Muscle of leg (tissue), 11 donors: Measurements from ENCODE around the gene MAD1L1. TPM values are rescaled to one million over a fixed set of nuclear protein-coding genes. Genes with fewer than 3 reads are reported as not detected.

Experiments
- DNase-seq: peaks from one replicate; pipeline ENCODE4 v3.0.0; 2013
- H3K27ac ChIP-seq: one replicate; pipeline ENCODE4 v1.5.1; 2013; ENCODE audit warnings: mild to moderate bottlenecking, low read length, control low read depth
- H3K27me3 ChIP-seq: one replicate; pipeline ENCODE4 v1.6.1; 2013; ENCODE audit warnings: low read length; ENCODE audit not compliant: control insufficient read depth, insufficient read depth
- H3K36me3 ChIP-seq: one replicate; pipeline ENCODE4 v1.6.1; 2013; ENCODE audit warnings: low read length; ENCODE audit not compliant: control insufficient read depth, insufficient read depth
- H3K4me1 ChIP-seq: one replicate; pipeline ENCODE4 v1.6.1; 2013; ENCODE audit warnings: low read length; ENCODE audit not compliant: control insufficient read depth, insufficient read depth
- H3K4me3 ChIP-seq: one replicate; pipeline ENCODE4 v1.5.1; 2013; ENCODE audit warnings: low read length, control low read depth
- H3K9me3 ChIP-seq: replicated peaks from 2 replicates; pipeline ENCODE4 v1.6.1; 2013; ENCODE audit warnings: low read depth, low read length; ENCODE audit not compliant: control insufficient read depth
- WGBS: methylation state at CpG from one replicate; pipeline ENCODE4 v1.1.5; 2013; ENCODE audit warnings: missing lambda C conversion rate; ENCODE audit not compliant: insufficient coverage; 5-methylcytosine and 5-hydroxymethylcytosine counted together
- polyA plus RNA-seq, 8 donors: library from polyadenylated mRNA; unstranded; fragments of 120-200 nt; gene quantifications; one replicate each; pipeline versions ENCODE4 v1.2.1 to v1.2.3, GENCODE V29; 2013; ENCODE audit warnings: inconsistent platforms in 1 of 8, low replicate concordance in 1 of 8; ENCODE audit not compliant: insufficient read length in 8 of 8, insufficient read depth in 1 of 8
- total RNA-seq: library from RNA; stranded (reverse); fragments of 120-200 nt; gene quantifications from one replicate; pipeline ENCODE4 v1.2.4, GENCODE V29; 2013

Gene MAD1L1
- total and polyA plus RNA-seq, 9 donors: 19.1 to 38.7 (median 21.8) TPM

- H3K9me3 ChIP-seq: no peaks in the 10 kb centered on the region
- H3K36me3 ChIP-seq: no peaks in the 10 kb centered on the region
- H3K27ac ChIP-seq: no peak overlapping the region
- DNase-seq: no peak
- H3K27me3 ChIP-seq: no peaks in the 10 kb centered on the region
- no peak overlapping the region for H3K4me3 ChIP-seq
- WGBS: 93% methylated on average over 12 of the region's 15 CpGs
- H3K4me1 ChIP-seq: peaks cover 23% of the 10 kb centered on the region
Measured at GRCh38 chr7:1909476-1909875, 323.3 kb downstream of the MAD1L1 start.

- no peaks in the 10 kb centered on the region for H3K9me3 ChIP-seq
- H3K27me3 ChIP-seq: no peaks in the 10 kb centered on the region
- 74% methylated on average over 19 of the region's 24 CpGs for WGBS
- H3K4me1 ChIP-seq: peaks cover 17% of the 10 kb centered on the region
- H3K27ac ChIP-seq: no peak overlapping the region
- H3K36me3 ChIP-seq: no peaks in the 10 kb centered on the region
- H3K4me3 ChIP-seq: no peak overlapping the region
- DNase-seq: no peak
Measured at GRCh38 chr7:1908823-1909420, 323.8 kb downstream of the MAD1L1 start.

GRCh38 chr7:1907751-1908365 lies 324.9 kb downstream of the MAD1L1 start:
- H3K4me3 ChIP-seq: no peak overlapping the region
- DNase-seq: no peak
- WGBS: 86% methylated on average over 16 of the region's 22 CpGs

GRCh38 chr7:1906988-1907745 lies 325.6 kb downstream of the MAD1L1 start:
- WGBS: 79% methylated on average over 12 of the region's 25 CpGs

More at GRCh38 chr7:1907751-1908365, 324.9 kb downstream of the MAD1L1 start:
- H3K36me3 ChIP-seq: no peaks in the 10 kb centered on the region
- H3K9me3 ChIP-seq: no peaks in the 10 kb centered on the region
- H3K27me3 ChIP-seq: no peaks in the 10 kb centered on the region
- H3K27ac ChIP-seq: no peak overlapping the region
- peaks cover 7% of the 10 kb centered on the region for H3K4me1 ChIP-seq

GRCh38 chr7:1906087-1906830 lies 326.5 kb downstream of the MAD1L1 start:
- Histone ChIP-seq H3K27ac (no peak overlapping the region), H3K36me3 (no peaks in the 10 kb centered on the region), H3K4me1 (no peaks in the 10 kb centered on the region), H3K9me3 (no peaks in the 10 kb centered on the region), H3K27me3 (no peaks in the 10 kb centered on the region), H3K4me3 (no peak overlapping the region)
- DNase-seq: no peak
- WGBS: 95% methylated on average over 20 of the region's 25 CpGs

More at GRCh38 chr7:1906988-1907745, 325.6 kb downstream of the MAD1L1 start:
- Histone ChIP-seq H3K27ac (no peak overlapping the region), H3K4me1 (no peaks in the 10 kb centered on the region), H3K4me3 (no peak overlapping the region), H3K27me3 (no peaks in the 10 kb centered on the region), H3K36me3 (no peaks in the 10 kb centered on the region), H3K9me3 (no peaks in the 10 kb centered on the region)
- DNase-seq: no peak

- no peaks in the 10 kb centered on the region for H3K9me3 ChIP-seq
- no peak overlapping the region for H3K4me3 ChIP-seq
- no peaks in the 10 kb centered on the region for H3K27me3 ChIP-seq
- peaks cover 7% of the 10 kb centered on the region for H3K36me3 ChIP-seq
- H3K27ac ChIP-seq: no peak overlapping the region
- H3K4me1 ChIP-seq: no peaks in the 10 kb centered on the region
- 71% methylated on average over 24 of the region's 26 CpGs for WGBS
- no peak for DNase-seq
Measured at GRCh38 chr7:1902231-1902855, 330.4 kb downstream of the MAD1L1 start.

GRCh38 chr7:1901431-1902210 lies 331.1 kb downstream of the MAD1L1 start:
- H3K4me3 ChIP-seq: no peak overlapping the region
- no peaks in the 10 kb centered on the region for H3K27me3 ChIP-seq
- H3K27ac ChIP-seq: no peak overlapping the region
- H3K36me3 ChIP-seq: peaks cover 11% of the 10 kb centered on the region
- no peaks in the 10 kb centered on the region for H3K4me1 ChIP-seq
- no peak for DNase-seq
- WGBS: 73% methylated on average over 9 of the region's 18 CpGs
- H3K9me3 ChIP-seq: no peaks in the 10 kb centered on the region

GRCh38 chr7:1900847-1901246 lies 331.9 kb downstream of the MAD1L1 start:
- DNase-seq: no peak
- Histone ChIP-seq H3K4me3 (no peak overlapping the region), H3K4me1 (no peaks in the 10 kb centered on the region), H3K27ac (no peak overlapping the region), H3K27me3 (no peaks in the 10 kb centered on the region), H3K36me3 (peaks cover 11% of the 10 kb centered on the region), H3K9me3 (no peaks in the 10 kb centered on the region)
- WGBS: 90% methylated on average over 9 of the region's 13 CpGs

GRCh38 chr7:1899951-1900762 lies 332.6 kb downstream of the MAD1L1 start:
- WGBS: 75% methylated on average over 26 of the region's 34 CpGs
- no peaks in the 10 kb centered on the region for H3K27me3 ChIP-seq
- H3K4me1 ChIP-seq: no peaks in the 10 kb centered on the region
- peaks cover 11% of the 10 kb centered on the region for H3K36me3 ChIP-seq
- DNase-seq: no peak
- no peak overlapping the region for H3K27ac ChIP-seq
- no peaks in the 10 kb centered on the region for H3K9me3 ChIP-seq
- no peak overlapping the region for H3K4me3 ChIP-seq
